DND-41 (cell line): ENCODE measurements around the gene MT1HL1.
"Not testable (repeated sequence)": the region's sequence is repeated elsewhere in the genome, so short reads cannot be mapped to it uniquely, and the experiment has no call there.

ENCODE experiments used
- ATAC-seq: fragments of 200-7000 bp; cut with Tn5 transposase; 3 replicates; pipeline ENCODE4 v1.9.1; 2021; ENCODE audit warnings: low read depth; ENCODE audit not compliant: insufficient read depth
- DNase-seq: peaks from one replicate; pipeline ENCODE4 v3.0.0-alpha.2; 2020
- H2AFZ ChIP-seq: 2 replicates; pipeline ENCODE4 v1.6.0; 2012; ENCODE audit warnings: low read depth, low read length
- H3K27ac ChIP-seq: 2 replicates; pipeline ENCODE4 v1.5.1; 2012; ENCODE audit warnings: low read length, inconsistent platforms
- H3K27me3 ChIP-seq: fragments of 200-600 bp; sonication (generic); 2 replicates; pipeline ENCODE4 v1.6.0; 2012; ENCODE audit warnings: low read length, mild to moderate bottlenecking, inconsistent platforms; ENCODE audit not compliant: insufficient read depth, poor library complexity
- H3K36me3 ChIP-seq: 2 replicates; pipeline ENCODE4 v1.5.1; 2012; ENCODE audit warnings: low read length, inconsistent platforms; ENCODE audit not compliant: insufficient read depth
- H3K4me1 ChIP-seq: 2 replicates; pipeline ENCODE4 v1.5.1; 2012; ENCODE audit warnings: mild to moderate bottlenecking, low read length; ENCODE audit not compliant: insufficient read depth
- H3K4me2 ChIP-seq: 2 replicates; pipeline ENCODE4 v1.6.0; 2012; ENCODE audit warnings: mild to moderate bottlenecking, moderate library complexity, low read length, inconsistent platforms; ENCODE audit not compliant: insufficient read depth
- H3K4me3 ChIP-seq, 2 experiments: fragments of 200-600 bp in 1 of 2; shearing (Covaris generic) in 1 of 2; 2 replicates each; pipeline ENCODE4 v1.5.1; 2012 to 2016; ENCODE audit warnings: inconsistent platforms in 2 of 2, low read length in 2 of 2, mild to moderate bottlenecking in 2 of 2, low read depth in 1 of 2, moderate library complexity in 1 of 2
- H3K79me2 ChIP-seq: 2 replicates; pipeline ENCODE4 v1.6.0; 2012; ENCODE audit warnings: low read length, inconsistent platforms; ENCODE audit not compliant: insufficient read depth
- H3K9ac ChIP-seq: 2 replicates; pipeline ENCODE4 v1.6.0; 2012; ENCODE audit warnings: low read depth, mild to moderate bottlenecking, inconsistent platforms, low read length, moderate library complexity
- H3K9me3 ChIP-seq: 2 replicates; pipeline ENCODE4 v1.5.1; 2012; ENCODE audit warnings: low read length, moderate library complexity, mild to moderate bottlenecking, inconsistent platforms; ENCODE audit not compliant: insufficient read depth, severe bottlenecking
- H4K20me1 ChIP-seq: 2 replicates; pipeline ENCODE4 v1.6.0; 2012; ENCODE audit warnings: low read length; ENCODE audit not compliant: insufficient read depth
- EZH2 ChIP-seq: IDR thresholded peaks from 3 replicates; pipeline ENCODE4 v1.6.1; 2012; ENCODE audit warnings: borderline replicate concordance, low read depth, mild to moderate bottlenecking, moderate library complexity, low read length, inconsistent platforms; ENCODE audit not compliant: severe bottlenecking
- TF ChIP-seq, protein P1 (sequence below): IDR thresholded peaks from 2 replicates; pipeline ENCODE4 v1.5.1; 2012; ENCODE audit warnings: borderline replicate concordance, low read length, moderate library complexity, mild to moderate bottlenecking; ENCODE audit not compliant: poor library complexity, severe bottlenecking; ENCODE audit errors: extremely low read depth

The MT1HL1 gene

DNA sequence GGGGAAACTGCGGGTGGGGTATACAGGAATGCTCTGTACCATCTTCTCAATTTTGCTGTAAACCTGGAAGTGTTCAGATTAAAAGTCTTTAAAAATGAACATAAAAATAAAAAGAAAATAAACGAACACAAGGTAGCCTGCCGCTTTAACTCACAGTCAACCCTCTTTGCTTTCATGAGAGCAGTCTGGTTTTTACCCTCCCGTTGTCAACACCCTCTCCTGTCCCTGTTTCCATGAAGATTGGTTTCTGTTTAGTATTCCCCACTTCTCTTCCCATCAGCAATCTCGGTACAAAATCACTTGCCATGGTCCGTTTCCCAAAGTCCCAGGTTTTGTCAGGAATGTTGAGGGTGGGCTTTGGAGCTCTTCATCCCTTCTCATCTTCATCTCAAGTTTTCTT, 28.8 kb downstream of the MT1HL1 start:
- Histone ChIP-seq H3K9me3 (no peaks in the 10 kb centered on the region), H3K36me3 (no peaks in the 10 kb centered on the region), H3K79me2 (no peaks in the 10 kb centered on the region), H3K4me3 (no peak overlapping the region), H4K20me1 (no peaks in the 10 kb centered on the region), H3K4me2 (no peak overlapping the region), H3K9ac (no peak overlapping the region), H3K4me1 (no peaks in the 10 kb centered on the region), H3K27me3 (no peaks in the 10 kb centered on the region), H2AFZ (no peak overlapping the region), H3K27ac (no peak overlapping the region)
- DNase-seq (no peak), ATAC-seq (no peak)
- TF ChIP-seq, protein P1, sequence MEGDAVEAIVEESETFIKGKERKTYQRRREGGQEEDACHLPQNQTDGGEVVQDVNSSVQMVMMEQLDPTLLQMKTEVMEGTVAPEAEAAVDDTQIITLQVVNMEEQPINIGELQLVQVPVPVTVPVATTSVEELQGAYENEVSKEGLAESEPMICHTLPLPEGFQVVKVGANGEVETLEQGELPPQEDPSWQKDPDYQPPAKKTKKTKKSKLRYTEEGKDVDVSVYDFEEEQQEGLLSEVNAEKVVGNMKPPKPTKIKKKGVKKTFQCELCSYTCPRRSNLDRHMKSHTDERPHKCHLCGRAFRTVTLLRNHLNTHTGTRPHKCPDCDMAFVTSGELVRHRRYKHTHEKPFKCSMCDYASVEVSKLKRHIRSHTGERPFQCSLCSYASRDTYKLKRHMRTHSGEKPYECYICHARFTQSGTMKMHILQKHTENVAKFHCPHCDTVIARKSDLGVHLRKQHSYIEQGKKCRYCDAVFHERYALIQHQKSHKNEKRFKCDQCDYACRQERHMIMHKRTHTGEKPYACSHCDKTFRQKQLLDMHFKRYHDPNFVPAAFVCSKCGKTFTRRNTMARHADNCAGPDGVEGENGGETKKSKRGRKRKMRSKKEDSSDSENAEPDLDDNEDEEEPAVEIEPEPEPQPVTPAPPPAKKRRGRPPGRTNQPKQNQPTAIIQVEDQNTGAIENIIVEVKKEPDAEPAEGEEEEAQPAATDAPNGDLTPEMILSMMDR, result no peak
- TF ChIP-seq EZH2, result no peak

DNA sequence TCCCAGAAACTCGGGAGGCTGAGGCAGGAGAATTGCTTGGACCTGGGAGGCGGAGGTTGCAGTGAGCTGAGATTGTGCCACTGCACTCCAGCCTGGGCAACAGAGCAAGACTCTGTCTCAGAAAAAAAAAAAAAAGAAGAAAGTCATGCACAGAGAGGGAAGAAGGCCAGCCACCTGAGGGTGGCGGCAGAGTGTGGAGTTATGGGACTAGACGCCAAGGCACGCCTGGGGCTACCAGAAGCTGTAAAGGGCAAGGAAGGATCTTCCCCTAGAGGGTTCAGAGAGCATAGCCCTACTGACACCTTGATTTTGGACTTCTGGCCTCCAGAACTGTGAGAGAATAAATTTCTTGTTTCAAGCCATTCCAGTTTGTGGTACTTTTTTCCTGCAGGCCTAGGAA, 30.2 kb downstream of the MT1HL1 start:
- DNase-seq, result not testable (repeated sequence)

DNA sequence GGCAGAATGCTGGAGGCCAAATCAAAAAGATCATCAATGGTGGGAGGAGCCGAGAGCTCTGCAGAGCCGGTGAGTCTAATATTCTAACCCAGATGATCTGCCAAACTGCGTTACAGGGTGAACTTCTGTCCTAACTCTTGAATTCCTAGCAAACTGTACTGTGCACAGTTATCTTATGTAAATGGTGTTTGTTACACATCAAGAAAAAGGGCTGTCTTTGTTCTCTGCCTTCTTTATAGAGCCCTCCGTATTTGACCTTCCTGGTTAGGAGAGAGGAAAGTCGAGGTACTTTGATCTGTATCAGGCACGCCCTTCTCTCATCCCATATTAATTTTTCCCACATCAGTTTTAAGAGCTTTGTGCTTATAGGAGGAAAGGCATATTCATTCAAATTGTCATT, 37.6 kb downstream of the MT1HL1 start:
- TF ChIP-seq EZH2, result no peak
- TF ChIP-seq, protein P1, result no peak
- Histone ChIP-seq H3K27ac (no peak overlapping the region), H4K20me1 (no peaks in the 10 kb centered on the region), H3K4me3 (no peak overlapping the region), H3K36me3 (no peaks in the 10 kb centered on the region), H3K27me3 (no peaks in the 10 kb centered on the region), H3K4me1 (no peaks in the 10 kb centered on the region), H3K4me2 (no peak overlapping the region), H2AFZ (no peak overlapping the region), H3K79me2 (no peaks in the 10 kb centered on the region), H3K9ac (no peak overlapping the region), H3K9me3 (no peaks in the 10 kb centered on the region)
- ATAC-seq, result no peak
- no peak for DNase-seq

More for the DNA sequence above, 30.2 kb downstream of the MT1HL1 start:
- not testable (repeated sequence) for H3K79me2 ChIP-seq, H4K20me1 ChIP-seq, H3K4me1 ChIP-seq, H3K36me3 ChIP-seq, H2AFZ ChIP-seq, H3K9ac ChIP-seq, H3K27me3 ChIP-seq, H3K9me3 ChIP-seq, H3K4me2 ChIP-seq, ATAC-seq, H3K4me3 ChIP-seq, H3K27ac ChIP-seq

DNA sequence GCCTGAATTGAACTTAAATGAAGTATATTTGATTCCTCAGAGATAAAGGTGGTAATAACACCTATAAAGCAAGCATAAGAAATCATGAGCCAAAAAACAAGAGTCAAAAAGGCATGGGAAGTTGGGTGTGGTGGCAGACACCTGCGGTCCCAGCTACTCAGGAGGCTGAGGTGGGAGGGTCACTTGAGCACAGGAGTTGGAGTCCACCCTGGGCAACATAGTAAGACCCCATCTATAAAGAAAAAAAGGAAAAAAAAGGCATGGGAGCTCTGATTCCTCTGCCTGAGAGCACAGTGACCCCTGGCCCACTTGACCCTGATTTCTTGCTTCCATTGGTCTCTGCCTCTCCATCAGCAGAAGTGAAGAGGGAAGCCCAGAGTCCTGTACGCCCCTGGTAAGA, 40.3 kb downstream of the MT1HL1 start:
- H4K20me1 ChIP-seq, result no peaks in the 10 kb centered on the region
- H3K9me3 ChIP-seq, result no peaks in the 10 kb centered on the region
- TF ChIP-seq EZH2, result no peak
- TF ChIP-seq, protein P1, result no peak
- H3K79me2 ChIP-seq, result no peaks in the 10 kb centered on the region
- no peak overlapping the region for H3K4me3 ChIP-seq
- H3K9ac ChIP-seq, result no peak overlapping the region
- H3K4me1 ChIP-seq, result no peaks in the 10 kb centered on the region
- H3K4me2 ChIP-seq, result no peak overlapping the region
- no peak overlapping the region for H3K27ac ChIP-seq
- no peaks in the 10 kb centered on the region for H3K27me3 ChIP-seq
- H3K36me3 ChIP-seq, result no peaks in the 10 kb centered on the region
- ATAC-seq, result no peak
- DNase-seq, result no peak
- H2AFZ ChIP-seq, result no peak overlapping the region
